HG03378 (cell line): ENCODE results near the gene ZNF653.

ENCODE experiments used
- ATAC-seq: cut with Tn5 transposase; IDR thresholded peaks from one replicate; pipeline ENCODE4 v1.9.1; 2021; ENCODE audit warnings: mild to moderate bottlenecking, moderate library complexity; ENCODE audit not compliant: unreplicated experiment

The ZNF653 gene

GRCh38 chr19:11519138-11519537 lies 13.5 kb upstream of the ZNF653 start:
- no peak for ATAC-seq

GRCh38 chr19:11513946-11514345 lies 8.3 kb upstream of the ZNF653 start:
- ATAC-seq = no peak

GRCh38 chr19:11510444-11510843 lies 4.8 kb upstream of the ZNF653 start:
- ATAC-seq = no peak

- no peak for ATAC-seq
These were observed 1.9 kb upstream of the ZNF653 start for GRCh38 chr19:11507370-11508078.

GRCh38 chr19:11506967-11507366 lies 1.3 kb upstream of the ZNF653 start:
- ATAC-seq = no peak

- ATAC-seq = peak; percentile 22
These were observed 489 bp upstream of the ZNF653 start for GRCh38 chr19:11506101-11506555.

GRCh38 chr19:11505032-11505503 lies 571 bp downstream of the ZNF653 start:
- peak; percentile 75 for ATAC-seq

- no peak for ATAC-seq
These were observed 1.1 kb downstream of the ZNF653 start for GRCh38 chr19:11504502-11505031.

- ATAC-seq = no peak
These were observed 5.7 kb downstream of the ZNF653 start for GRCh38 chr19:11499890-11500420.

GRCh38 chr19:11499220-11499726 lies 6.4 kb downstream of the ZNF653 start:
- no peak for ATAC-seq

GRCh38 chr19:11496391-11497163 lies 9.1 kb downstream of the ZNF653 start:
- no peak for ATAC-seq

- no peak for ATAC-seq
These were observed 9.8 kb downstream of the ZNF653 start for GRCh38 chr19:11495885-11496284.

GRCh38 chr19:11495481-11495880 lies 10.2 kb downstream of the ZNF653 start:
- no peak for ATAC-seq

- no peak for ATAC-seq
These were observed 10.9 kb downstream of the ZNF653 start for GRCh38 chr19:11494634-11495285.

GRCh38 chr19:11489378-11489777 lies 16.3 kb downstream of the ZNF653 start:
- ATAC-seq = no peak

- no peak for ATAC-seq
These were observed 18.8 kb downstream of the ZNF653 start for GRCh38 chr19:11486661-11487503.

GRCh38 chr19:11485245-11485837 lies 20.3 kb downstream of the ZNF653 start:
- no peak for ATAC-seq

- ATAC-seq = no peak
These were observed 22.1 kb downstream of the ZNF653 start for GRCh38 chr19:11483366-11484111.
